Neural cell (in vitro differentiated cells): ENCODE results near the gene DCAF11. TPM values are rescaled to one million over a fixed set of nuclear protein-coding genes. Genes with fewer than 3 reads are reported as not detected.

Experiments used
- H2AFZ ChIP-seq: fragments of 200-600, 300-800 bp; sonication (generic), shearing (Covaris generic); 2 replicates; pipeline ENCODE4 v1.6.0; 2014; ENCODE audit warnings: low read depth, mild to moderate bottlenecking, antibody characterized with exemption, low read length, moderate library complexity
- H3F3A ChIP-seq: fragments of 200-600 bp; shearing (Covaris generic); 2 replicates; pipeline ENCODE4 v1.6.1; 2016; ENCODE audit warnings: mild to moderate bottlenecking, moderate library complexity, mixed read lengths, antibody characterized with exemption, low read length; ENCODE audit not compliant: insufficient read depth, poor library complexity, severe bottlenecking
- H3K27ac ChIP-seq: fragments of 200-600, 300-800 bp; sonication (generic), shearing (Covaris generic); 2 replicates; pipeline ENCODE4 v1.5.1; 2014; ENCODE audit warnings: mild to moderate bottlenecking, low read length, moderate library complexity
- H3K27me3 ChIP-seq: fragments of 300-800, 200-600 bp; sonication (generic), shearing (Covaris generic); 2 replicates; pipeline ENCODE4 v1.6.0; 2014; ENCODE audit warnings: mild to moderate bottlenecking, low read depth, low read length, moderate library complexity; ENCODE audit not compliant: insufficient read depth
- H3K36me3 ChIP-seq: fragments of 300-800, 200-600 bp; sonication (generic), shearing (Covaris generic); 2 replicates; pipeline ENCODE4 v1.5.1; 2014; ENCODE audit warnings: mild to moderate bottlenecking, antibody characterized with exemption, low read length, moderate library complexity; ENCODE audit not compliant: insufficient read depth
- H3K4me2 ChIP-seq: fragments of 300-800, 200-600 bp; sonication (generic), shearing (Covaris generic); 2 replicates; pipeline ENCODE4 v1.6.0; 2014; ENCODE audit warnings: mild to moderate bottlenecking, low read length
- H3K4me3 ChIP-seq: fragments of 300-800, 200-600 bp; sonication (generic), shearing (Covaris generic); 2 replicates; pipeline ENCODE4 v1.5.1; 2014; ENCODE audit warnings: mild to moderate bottlenecking, low read length, moderate library complexity
- H3K79me2 ChIP-seq: fragments of 200-600 bp; shearing (Covaris generic); replicated peaks from 2 replicates; pipeline ENCODE4 v1.6.0; 2014; ENCODE audit warnings: mild to moderate bottlenecking, low read length, moderate library complexity; ENCODE audit not compliant: insufficient read depth
- H3K9ac ChIP-seq: fragments of 300-800, 200-600 bp; sonication (generic), shearing (Covaris generic); 2 replicates; pipeline ENCODE4 v1.6.1; 2016; ENCODE audit warnings: mild to moderate bottlenecking, low read length, mixed read lengths
- H3K9me2 ChIP-seq: fragments of 200-600 bp; shearing (Covaris generic); 2 replicates; pipeline ENCODE4 v1.6.1; 2016; ENCODE audit warnings: mild to moderate bottlenecking, low read length, mixed read lengths; ENCODE audit not compliant: insufficient read depth
- H3K9me3 ChIP-seq: fragments of 200-600, 300-800 bp; sonication (generic), shearing (Covaris generic); 2 replicates; pipeline ENCODE4 v1.6.1; 2016; ENCODE audit warnings: mild to moderate bottlenecking, mixed run types, low read length, moderate library complexity, mixed read lengths
- H4K20me1 ChIP-seq: fragments of 200-600 bp; shearing (Covaris generic); 2 replicates; pipeline ENCODE4 v1.6.1; 2016; ENCODE audit warnings: mild to moderate bottlenecking, mixed run types; ENCODE audit not compliant: insufficient read depth
- EP300 ChIP-seq: fragments of 450-650 bp; conservative IDR thresholded peaks from 2 replicates; pipeline ENCODE4 v1.6.1; 2014; ENCODE audit warnings: antibody characterized with exemption, mild to moderate bottlenecking, moderate library complexity; ENCODE audit not compliant: poor library complexity, severe bottlenecking
- EZH2 ChIP-seq: fragments of 200-600, 300-800 bp; shearing (Covaris generic), sonication (generic); IDR thresholded peaks from 2 replicates; pipeline ENCODE4 v1.6.1; 2014; ENCODE audit warnings: antibody characterized with exemption, low read length, borderline replicate concordance, mild to moderate bottlenecking; ENCODE audit not compliant: insufficient read depth, poor library complexity, severe bottlenecking
- MXI1 ChIP-seq: fragments of 450-650 bp; conservative IDR thresholded peaks from 2 replicates; pipeline ENCODE4 v1.6.1; 2014; ENCODE audit warnings: antibody characterized with exemption, mild to moderate bottlenecking; ENCODE audit not compliant: poor library complexity, severe bottlenecking
- POLR2AphosphoS5 ChIP-seq: IDR thresholded peaks from 2 replicates; pipeline ENCODE4 v1.6.1; 2012
- RAD21 ChIP-seq: fragments of 450-650 bp; conservative IDR thresholded peaks from 2 replicates; pipeline ENCODE4 v1.6.1; 2014; ENCODE audit warnings: antibody characterized with exemption, mild to moderate bottlenecking, moderate library complexity
- SMC3 ChIP-seq: fragments of 450-650 bp; conservative IDR thresholded peaks from 2 replicates; pipeline ENCODE4 v1.6.1; 2014; ENCODE audit warnings: antibody characterized with exemption, mild to moderate bottlenecking, moderate library complexity; ENCODE audit not compliant: poor library complexity
- TAF1 ChIP-seq: IDR thresholded peaks from 2 replicates; pipeline ENCODE4 v1.6.1; 2012; ENCODE audit warnings: low read depth
- polyA plus RNA-seq: library from polyadenylated mRNA; depleted of rRNA; stranded (reverse); fragments of >200 nt; gene quantifications from 2 replicates; pipeline ENCODE4 v1.2.3, GENCODE V29; 2014
- TF ChIP-seq, protein P1 (sequence below): fragments of 450-650 bp; IDR thresholded peaks from 2 replicates; pipeline ENCODE4 v1.5.1; 2014; ENCODE audit warnings: antibody characterized with exemption, mild to moderate bottlenecking, moderate library complexity; ENCODE audit not compliant: poor library complexity, severe bottlenecking
- TF ChIP-seq, protein P2 (sequence below): IDR thresholded peaks from 2 replicates; pipeline ENCODE4 v1.6.1; 2012; ENCODE audit warnings: borderline replicate concordance

Gene DCAF11
- polyA plus RNA-seq, 1 donor from 2014 or later, result 74.5 TPM

DNA sequence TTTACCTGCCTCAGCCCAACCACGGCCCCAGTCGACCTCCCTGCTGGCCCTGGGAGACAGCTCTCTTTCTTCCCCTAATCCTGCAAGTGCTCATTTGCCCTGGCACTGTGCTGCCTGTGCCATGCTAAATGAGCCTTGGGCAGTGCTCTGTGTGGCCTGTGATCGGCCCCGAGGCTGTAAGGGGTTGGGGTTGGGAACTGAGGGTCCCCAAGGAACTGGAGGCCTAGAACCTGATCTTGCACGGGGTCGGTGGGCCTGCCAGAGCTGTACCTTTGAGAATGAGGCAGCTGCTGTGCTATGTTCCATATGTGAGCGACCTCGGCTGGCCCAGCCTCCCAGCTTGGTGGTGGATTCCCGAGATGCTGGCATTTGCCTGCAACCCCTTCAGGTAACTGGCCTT, 35.5 kb downstream of the DCAF11 start:
- Histone ChIP-seq H4K20me1 (no peaks in the 10 kb centered on the region), H2AFZ (no peak overlapping the region), H3K36me3 (no peaks in the 10 kb centered on the region), H3K27ac (no peak overlapping the region), H3F3A (no peaks in the 10 kb centered on the region), H3K9me2 (no peaks in the 10 kb centered on the region), H3K9ac (no peak overlapping the region), H3K9me3 (no peaks in the 10 kb centered on the region), H3K4me3 (no peak overlapping the region), H3K79me2 (peaks cover 9% of the 10 kb centered on the region), H3K4me2 (no peak overlapping the region), H3K27me3 (no peaks in the 10 kb centered on the region)
- TF ChIP-seq SMC3, result no peak
- no peak for TF ChIP-seq EP300
- no peak for TF ChIP-seq TAF1

GRCh38 chr14:24150567-24150966, 36.0 kb downstream of the DCAF11 start:
- no peaks in the 10 kb centered on the region for H4K20me1 ChIP-seq
- H3K4me2 ChIP-seq, result no peak overlapping the region
- H3K4me3 ChIP-seq, result no peak overlapping the region
- H3K27ac ChIP-seq, result no peak overlapping the region
- peaks cover 9% of the 10 kb centered on the region for H3K79me2 ChIP-seq
- H3F3A ChIP-seq, result no peaks in the 10 kb centered on the region
- H3K9ac ChIP-seq, result no peak overlapping the region
- H3K27me3 ChIP-seq, result no peaks in the 10 kb centered on the region
- no peak for TF ChIP-seq TAF1
- no peak for TF ChIP-seq POLR2AphosphoS5
- no peak for TF ChIP-seq SMC3
- TF ChIP-seq, protein P1, sequence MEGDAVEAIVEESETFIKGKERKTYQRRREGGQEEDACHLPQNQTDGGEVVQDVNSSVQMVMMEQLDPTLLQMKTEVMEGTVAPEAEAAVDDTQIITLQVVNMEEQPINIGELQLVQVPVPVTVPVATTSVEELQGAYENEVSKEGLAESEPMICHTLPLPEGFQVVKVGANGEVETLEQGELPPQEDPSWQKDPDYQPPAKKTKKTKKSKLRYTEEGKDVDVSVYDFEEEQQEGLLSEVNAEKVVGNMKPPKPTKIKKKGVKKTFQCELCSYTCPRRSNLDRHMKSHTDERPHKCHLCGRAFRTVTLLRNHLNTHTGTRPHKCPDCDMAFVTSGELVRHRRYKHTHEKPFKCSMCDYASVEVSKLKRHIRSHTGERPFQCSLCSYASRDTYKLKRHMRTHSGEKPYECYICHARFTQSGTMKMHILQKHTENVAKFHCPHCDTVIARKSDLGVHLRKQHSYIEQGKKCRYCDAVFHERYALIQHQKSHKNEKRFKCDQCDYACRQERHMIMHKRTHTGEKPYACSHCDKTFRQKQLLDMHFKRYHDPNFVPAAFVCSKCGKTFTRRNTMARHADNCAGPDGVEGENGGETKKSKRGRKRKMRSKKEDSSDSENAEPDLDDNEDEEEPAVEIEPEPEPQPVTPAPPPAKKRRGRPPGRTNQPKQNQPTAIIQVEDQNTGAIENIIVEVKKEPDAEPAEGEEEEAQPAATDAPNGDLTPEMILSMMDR, result no peak
- no peak for TF ChIP-seq MXI1
- TF ChIP-seq EP300, result no peak
- TF ChIP-seq EZH2, result no peak
- TF ChIP-seq, protein P2, sequence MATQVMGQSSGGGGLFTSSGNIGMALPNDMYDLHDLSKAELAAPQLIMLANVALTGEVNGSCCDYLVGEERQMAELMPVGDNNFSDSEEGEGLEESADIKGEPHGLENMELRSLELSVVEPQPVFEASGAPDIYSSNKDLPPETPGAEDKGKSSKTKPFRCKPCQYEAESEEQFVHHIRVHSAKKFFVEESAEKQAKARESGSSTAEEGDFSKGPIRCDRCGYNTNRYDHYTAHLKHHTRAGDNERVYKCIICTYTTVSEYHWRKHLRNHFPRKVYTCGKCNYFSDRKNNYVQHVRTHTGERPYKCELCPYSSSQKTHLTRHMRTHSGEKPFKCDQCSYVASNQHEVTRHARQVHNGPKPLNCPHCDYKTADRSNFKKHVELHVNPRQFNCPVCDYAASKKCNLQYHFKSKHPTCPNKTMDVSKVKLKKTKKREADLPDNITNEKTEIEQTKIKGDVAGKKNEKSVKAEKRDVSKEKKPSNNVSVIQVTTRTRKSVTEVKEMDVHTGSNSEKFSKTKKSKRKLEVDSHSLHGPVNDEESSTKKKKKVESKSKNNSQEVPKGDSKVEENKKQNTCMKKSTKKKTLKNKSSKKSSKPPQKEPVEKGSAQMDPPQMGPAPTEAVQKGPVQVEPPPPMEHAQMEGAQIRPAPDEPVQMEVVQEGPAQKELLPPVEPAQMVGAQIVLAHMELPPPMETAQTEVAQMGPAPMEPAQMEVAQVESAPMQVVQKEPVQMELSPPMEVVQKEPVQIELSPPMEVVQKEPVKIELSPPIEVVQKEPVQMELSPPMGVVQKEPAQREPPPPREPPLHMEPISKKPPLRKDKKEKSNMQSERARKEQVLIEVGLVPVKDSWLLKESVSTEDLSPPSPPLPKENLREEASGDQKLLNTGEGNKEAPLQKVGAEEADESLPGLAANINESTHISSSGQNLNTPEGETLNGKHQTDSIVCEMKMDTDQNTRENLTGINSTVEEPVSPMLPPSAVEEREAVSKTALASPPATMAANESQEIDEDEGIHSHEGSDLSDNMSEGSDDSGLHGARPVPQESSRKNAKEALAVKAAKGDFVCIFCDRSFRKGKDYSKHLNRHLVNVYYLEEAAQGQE, result no peak
- no peak for TF ChIP-seq RAD21
- no peaks in the 10 kb centered on the region for H3K9me3 ChIP-seq
- H2AFZ ChIP-seq, result no peak overlapping the region
- no peaks in the 10 kb centered on the region for H3K9me2 ChIP-seq
- H3K36me3 ChIP-seq, result no peaks in the 10 kb centered on the region

DNA sequence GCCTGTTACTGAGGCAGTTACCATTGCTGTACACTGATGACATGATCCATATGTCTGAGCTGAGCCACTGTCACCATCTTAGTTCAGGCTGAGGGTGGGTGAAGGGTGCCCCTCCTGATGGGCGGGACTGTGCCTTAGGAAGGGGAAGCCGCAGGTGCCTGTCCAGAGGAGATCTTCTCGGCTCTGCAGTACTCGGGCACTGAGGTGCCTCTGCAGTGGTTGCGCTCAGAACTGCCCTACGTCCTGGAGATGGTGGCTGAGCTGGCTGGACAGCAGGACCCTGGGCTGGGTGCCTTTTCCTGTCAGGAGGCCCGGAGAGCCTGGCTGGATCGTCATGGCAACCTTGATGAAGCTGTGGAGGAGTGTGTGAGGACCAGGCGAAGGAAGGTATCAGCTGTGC, 36.4 kb downstream of the DCAF11 start:
- H3K4me3 ChIP-seq, result no peak overlapping the region
- H3K9ac ChIP-seq, result no peak overlapping the region
- H3K27ac ChIP-seq, result no peak overlapping the region
- no peaks in the 10 kb centered on the region for H3K36me3 ChIP-seq
- no peak overlapping the region for H2AFZ ChIP-seq
- no peaks in the 10 kb centered on the region for H3K9me2 ChIP-seq
- peaks cover 9% of the 10 kb centered on the region for H3K79me2 ChIP-seq
- TF ChIP-seq, protein P1, result no peak
- TF ChIP-seq EZH2, result no peak
- TF ChIP-seq POLR2AphosphoS5, result no peak
- TF ChIP-seq TAF1, result no peak
- no peak for TF ChIP-seq MXI1
- no peak for TF ChIP-seq EP300
- TF ChIP-seq, protein P2, result no peak
- TF ChIP-seq RAD21, result no peak
- TF ChIP-seq SMC3, result no peak
- H4K20me1 ChIP-seq, result no peaks in the 10 kb centered on the region
- no peaks in the 10 kb centered on the region for H3K9me3 ChIP-seq
- no peak overlapping the region for H3K4me2 ChIP-seq
- H3F3A ChIP-seq, result no peaks in the 10 kb centered on the region
- no peaks in the 10 kb centered on the region for H3K27me3 ChIP-seq
